Activated gamma-delta T cell treated with Interleukin-2 at 50 U/mL for 16 hours (primary cell): Measurements from ENCODE around the gene CD19.
"Not testable (repeated sequence)": the region's sequence is repeated elsewhere in the genome, so short reads cannot be mapped to it uniquely, and the experiment has no call there.

ENCODE experiments used
- DNase-seq: peaks from one replicate; pipeline ENCODE4 v3.0.0-alpha.2; 2020

CD19 gene

GRCh38 chr16:28931801-28932225, at the start of gene CD19:
CD19 (plus strand) TSS chr16:28931971; CDS start chr16:28932001, 30 bp downstream.
- DNase-seq = no peak

- no peak for DNase-seq
Observed at GRCh38 chr16:28882551-28883160, 49.1 kb upstream of the CD19 start.

- DNase-seq = no peak
Observed at GRCh38 chr16:28883221-28883996, 48.4 kb upstream of the CD19 start.

- DNase-seq = no peak
Observed at GRCh38 chr16:28884045-28884444, 47.7 kb upstream of the CD19 start.

GRCh38 chr16:28886945-28887344, 44.8 kb upstream of the CD19 start:
- DNase-seq = no peak

- DNase-seq = not testable (repeated sequence)
Observed at GRCh38 chr16:28890355-28890754, 41.4 kb upstream of the CD19 start.

GRCh38 chr16:28891964-28892890, 39.5 kb upstream of the CD19 start:
- no peak for DNase-seq

GRCh38 chr16:28893291-28893690, 38.5 kb upstream of the CD19 start:
- no peak for DNase-seq

GRCh38 chr16:28895609-28896008, 36.2 kb upstream of the CD19 start:
- no peak for DNase-seq

GRCh38 chr16:28897826-28898225, 33.9 kb upstream of the CD19 start:
- DNase-seq = no peak

- DNase-seq = no peak
Observed at GRCh38 chr16:28898266-28898665, 33.5 kb upstream of the CD19 start.

GRCh38 chr16:28898942-28899341, 32.8 kb upstream of the CD19 start:
- DNase-seq = no peak

- no peak for DNase-seq
Observed at GRCh38 chr16:28899882-28900590, 31.7 kb upstream of the CD19 start.

GRCh38 chr16:28900601-28901000, 31.2 kb upstream of the CD19 start:
- no peak for DNase-seq

- DNase-seq = no peak
Observed at GRCh38 chr16:28901862-28902261, 29.9 kb upstream of the CD19 start.

GRCh38 chr16:28902909-28903308, 28.9 kb upstream of the CD19 start:
- no peak for DNase-seq

GRCh38 chr16:28903344-28904042, 28.3 kb upstream of the CD19 start:
- no peak for DNase-seq

GRCh38 chr16:28904363-28904762, 27.4 kb upstream of the CD19 start:
- DNase-seq = no peak

- no peak for DNase-seq
Observed at GRCh38 chr16:28904828-28905227, 26.9 kb upstream of the CD19 start.

GRCh38 chr16:28905229-28905754, 26.5 kb upstream of the CD19 start:
- no peak for DNase-seq

GRCh38 chr16:28905800-28906372, 25.9 kb upstream of the CD19 start:
- DNase-seq = no peak
